Erythroblast (primary cell): ENCODE measurements around the gene CA4.

Experiments used
- GATA1 ChIP-seq: IDR thresholded peaks from 2 replicates; pipeline ENCODE4 v1.6.1; 2011; ENCODE audit warnings: low read depth, mild to moderate bottlenecking, control low read depth, low read length, moderate library complexity
- POLR2A ChIP-seq: IDR thresholded peaks from 2 replicates; pipeline ENCODE4 v1.6.1; 2011; ENCODE audit warnings: mild to moderate bottlenecking, low read length

DNA sequence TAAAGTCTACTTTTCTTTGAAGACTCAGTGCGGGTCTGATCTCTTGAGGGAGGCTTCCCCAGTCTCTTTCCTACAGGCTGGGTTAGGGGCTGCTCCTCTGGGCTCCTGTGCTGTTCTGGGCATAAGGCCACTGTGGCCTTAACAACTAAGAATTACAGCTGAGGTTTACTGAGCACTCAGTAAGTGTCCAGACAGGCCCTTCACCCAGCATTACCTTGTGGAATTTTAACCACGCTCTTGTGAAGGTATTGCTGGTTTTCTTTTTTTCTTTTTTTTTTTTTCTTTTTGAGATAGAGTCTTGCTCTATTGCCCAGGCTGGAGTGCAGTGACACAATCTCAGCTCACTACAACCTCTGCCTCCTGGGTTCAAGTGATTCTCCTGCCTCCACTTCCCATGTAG, 3.6 kb upstream of the CA4 start:
- TF ChIP-seq POLR2A (no peak), GATA1 (no peak)
